ENCODE data around the gene RBMS2. TPM values are rescaled to one million over a fixed set of nuclear protein-coding genes. Genes with fewer than 3 reads are reported as not detected.

The RBMS2 gene
- total and polyA plus RNA-seq, 10 of the 15 experiments (the other 5 are each of a cell fraction or from before 2014, with no cell fraction given), result 0.56 to 7.1 (median 2.4) TPM

DNA sequence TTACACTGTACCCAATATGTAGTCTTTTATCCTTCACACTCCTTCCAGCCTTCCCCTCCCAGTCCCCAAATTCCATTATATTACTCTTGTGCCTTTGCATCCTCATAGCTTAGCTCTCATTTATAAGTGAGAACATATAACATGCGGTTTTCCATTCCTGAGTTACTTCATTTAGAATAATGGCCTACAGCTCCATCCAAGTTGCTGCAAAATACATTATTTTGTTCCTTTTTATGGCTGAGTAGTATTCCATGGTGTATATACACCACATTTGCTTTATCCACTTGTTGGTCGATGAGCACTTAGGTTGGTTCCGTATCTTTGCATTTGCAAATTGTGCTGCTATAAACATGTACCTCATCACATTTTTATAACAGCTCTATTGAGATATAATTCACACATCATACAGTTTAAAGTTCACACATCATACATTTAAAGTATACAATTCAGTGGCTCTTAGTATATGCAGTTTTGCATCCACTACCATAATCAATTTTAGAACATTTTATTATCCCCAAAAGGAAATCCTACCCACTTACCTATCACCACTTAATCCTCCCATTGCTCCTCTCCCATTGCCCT, 23.5 kb downstream of the RBMS2 start (continued):
- TF ChIP-seq WRNIP1 (IDR thresholded peaks at IDR 0.05; ENCODE audit: borderline replicate concordance, low read depth, low read length) (no peak), RB1 (IDR thresholded peaks at IDR 0.05; ENCODE audit: borderline replicate concordance) (no peak), HDGF (IDR thresholded peaks at IDR 0.05) (no peak), PAX8 (IDR thresholded peaks at IDR 0.05) (no peak)
- TF ChIP-seq, protein P1, sequence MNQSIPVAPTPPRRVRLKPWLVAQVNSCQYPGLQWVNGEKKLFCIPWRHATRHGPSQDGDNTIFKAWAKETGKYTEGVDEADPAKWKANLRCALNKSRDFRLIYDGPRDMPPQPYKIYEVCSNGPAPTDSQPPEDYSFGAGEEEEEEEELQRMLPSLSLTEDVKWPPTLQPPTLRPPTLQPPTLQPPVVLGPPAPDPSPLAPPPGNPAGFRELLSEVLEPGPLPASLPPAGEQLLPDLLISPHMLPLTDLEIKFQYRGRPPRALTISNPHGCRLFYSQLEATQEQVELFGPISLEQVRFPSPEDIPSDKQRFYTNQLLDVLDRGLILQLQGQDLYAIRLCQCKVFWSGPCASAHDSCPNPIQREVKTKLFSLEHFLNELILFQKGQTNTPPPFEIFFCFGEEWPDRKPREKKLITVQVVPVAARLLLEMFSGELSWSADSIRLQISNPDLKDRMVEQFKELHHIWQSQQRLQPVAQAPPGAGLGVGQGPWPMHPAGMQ (IDR thresholded peaks at IDR 0.05; ENCODE audit: borderline replicate concordance), result no peak
- TF ChIP-seq, protein P2, sequence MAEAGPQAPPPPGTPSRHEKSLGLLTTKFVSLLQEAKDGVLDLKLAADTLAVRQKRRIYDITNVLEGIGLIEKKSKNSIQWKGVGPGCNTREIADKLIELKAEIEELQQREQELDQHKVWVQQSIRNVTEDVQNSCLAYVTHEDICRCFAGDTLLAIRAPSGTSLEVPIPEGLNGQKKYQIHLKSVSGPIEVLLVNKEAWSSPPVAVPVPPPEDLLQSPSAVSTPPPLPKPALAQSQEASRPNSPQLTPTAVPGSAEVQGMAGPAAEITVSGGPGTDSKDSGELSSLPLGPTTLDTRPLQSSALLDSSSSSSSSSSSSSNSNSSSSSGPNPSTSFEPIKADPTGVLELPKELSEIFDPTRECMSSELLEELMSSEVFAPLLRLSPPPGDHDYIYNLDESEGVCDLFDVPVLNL (IDR thresholded peaks at IDR 0.05; ENCODE audit: low read depth, low read length), result no peak
- TF ChIP-seq, protein P3, sequence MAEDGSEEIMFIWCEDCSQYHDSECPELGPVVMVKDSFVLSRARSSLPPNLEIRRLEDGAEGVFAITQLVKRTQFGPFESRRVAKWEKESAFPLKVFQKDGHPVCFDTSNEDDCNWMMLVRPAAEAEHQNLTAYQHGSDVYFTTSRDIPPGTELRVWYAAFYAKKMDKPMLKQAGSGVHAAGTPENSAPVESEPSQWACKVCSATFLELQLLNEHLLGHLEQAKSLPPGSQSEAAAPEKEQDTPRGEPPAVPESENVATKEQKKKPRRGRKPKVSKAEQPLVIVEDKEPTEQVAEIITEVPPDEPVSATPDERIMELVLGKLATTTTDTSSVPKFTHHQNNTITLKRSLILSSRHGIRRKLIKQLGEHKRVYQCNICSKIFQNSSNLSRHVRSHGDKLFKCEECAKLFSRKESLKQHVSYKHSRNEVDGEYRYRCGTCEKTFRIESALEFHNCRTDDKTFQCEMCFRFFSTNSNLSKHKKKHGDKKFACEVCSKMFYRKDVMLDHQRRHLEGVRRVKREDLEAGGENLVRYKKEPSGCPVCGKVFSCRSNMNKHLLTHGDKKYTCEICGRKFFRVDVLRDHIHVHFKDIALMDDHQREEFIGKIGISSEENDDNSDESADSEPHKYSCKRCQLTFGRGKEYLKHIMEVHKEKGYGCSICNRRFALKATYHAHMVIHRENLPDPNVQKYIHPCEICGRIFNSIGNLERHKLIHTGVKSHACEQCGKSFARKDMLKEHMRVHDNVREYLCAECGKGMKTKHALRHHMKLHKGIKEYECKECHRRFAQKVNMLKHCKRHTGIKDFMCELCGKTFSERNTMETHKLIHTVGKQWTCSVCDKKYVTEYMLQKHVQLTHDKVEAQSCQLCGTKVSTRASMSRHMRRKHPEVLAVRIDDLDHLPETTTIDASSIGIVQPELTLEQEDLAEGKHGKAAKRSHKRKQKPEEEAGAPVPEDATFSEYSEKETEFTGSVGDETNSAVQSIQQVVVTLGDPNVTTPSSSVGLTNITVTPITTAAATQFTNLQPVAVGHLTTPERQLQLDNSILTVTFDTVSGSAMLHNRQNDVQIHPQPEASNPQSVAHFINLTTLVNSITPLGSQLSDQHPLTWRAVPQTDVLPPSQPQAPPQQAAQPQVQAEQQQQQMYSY (CRISPR knock-in tag; IDR thresholded peaks at IDR 0.05), result no peak
